Psoas muscle (tissue), 8 donors: ENCODE measurements around the gene TM2D1. TPM values are rescaled to one million over a fixed set of nuclear protein-coding genes. Genes with fewer than 3 reads are reported as not detected.

Experiments used
- ATAC-seq, 4 donors: fragments of 200-7000 bp; cut with Tn5 transposase; one replicate each; pipeline ENCODE4 v1.9.1; 2020; ENCODE audit warnings: moderate library complexity in 3 of 4, mild to moderate bottlenecking in 2 of 4
- DNase-seq, 2 donors: peaks; one replicate each; pipeline ENCODE4 v3.0.0-alpha.2; 2020
- H3K27ac ChIP-seq: fragments of 200-600 bp; one replicate; pipeline ENCODE4 v1.8.0; 2022
- H3K27me3 ChIP-seq, 3 donors: fragments of 200-600 bp in 1 of 3; one replicate each; pipeline versions ENCODE4 v1.6.1 to v1.8.0; 2013 to 2022; ENCODE audit warnings: low read length in 2 of 3, mild to moderate bottlenecking in 2 of 3, moderate library complexity in 1 of 3; ENCODE audit not compliant: insufficient read depth in 3 of 3
- H3K36me3 ChIP-seq, 2 donors: fragments of 200-600 bp in 1 of 2; one replicate each; pipeline versions ENCODE4 v1.6.1 to v1.8.0; 2013 to 2022; ENCODE audit warnings: low read depth in 1 of 2, mild to moderate bottlenecking in 1 of 2, moderate library complexity in 1 of 2; ENCODE audit not compliant: insufficient read depth in 1 of 2
- H3K4me1 ChIP-seq: fragments of 200-600 bp; one replicate; pipeline ENCODE4 v1.8.0; 2022
- H3K4me3 ChIP-seq: fragments of 200-600 bp; one replicate; pipeline ENCODE4 v1.8.0; 2022; ENCODE audit warnings: mild to moderate bottlenecking
- H3K9me3 ChIP-seq: fragments of 200-600 bp; one replicate; pipeline ENCODE4 v1.8.0; 2022
- WGBS, 3 donors: extraction: QIAGEN DNeasy Blood & Tissue Kit; methylation state at CpG; one replicate each; pipeline versions ENCODE4 v1.1.6 to v1.1.7; 2013; 5-methylcytosine and 5-hydroxymethylcytosine counted together
- intact Hi-C, 2 donors: fragments of 100-400 bp; cut with DNase I; formaldehyde crosslinking; loops; one replicate each; pipeline versions ENCODE4 v1.11.0 to v1.14.2; 2022
- polyA plus RNA-seq, 3 donors: library from polyadenylated mRNA; stranded (reverse); fragments of 200-250 nt; gene quantifications; one replicate each; pipeline ENCODE4 v1.2.3, GENCODE V29; 2013
- total RNA-seq, 4 donors: library from RNA; stranded (reverse); fragmentation: NEBNext Ultra II Directional in 2 of 4; extraction: Animal tissue kit (Norgen Biotek cat#: 25700) in 2 of 4; gene quantifications; one replicate each; pipeline versions ENCODE4 v1.2.1 to v1.2.4, GENCODE V29; 2021 to 2023
- TF ChIP-seq, protein P1 (sequence below): fragments of 200-600 bp; IDR thresholded peaks from one replicate; pipeline ENCODE4 v1.8.0; 2022; ENCODE audit warnings: antibody characterized with exemption
- donor health status: healthy with polysubstance abuse.
- donor health status: DM: no; HTN: no; CAD: no; lungs with moderate emphysema.
- donor health status: Bipolar disorder and iron deficiency.
- donor health status: healthy.
- donor health status: DM: yes; HTN: yes; CAD: no.
- donor health status: DM: no; HTN: no; CAD: no.
- donor health status: DM: no; HTN: no; CAD: no.
- donor health status: DM: yes; HTN: yes; CAD: no.

Gene TM2D1
- total and polyA plus RNA-seq, 7 donors: 29.5 to 52.9 (median 32.8) TPM

DNA sequence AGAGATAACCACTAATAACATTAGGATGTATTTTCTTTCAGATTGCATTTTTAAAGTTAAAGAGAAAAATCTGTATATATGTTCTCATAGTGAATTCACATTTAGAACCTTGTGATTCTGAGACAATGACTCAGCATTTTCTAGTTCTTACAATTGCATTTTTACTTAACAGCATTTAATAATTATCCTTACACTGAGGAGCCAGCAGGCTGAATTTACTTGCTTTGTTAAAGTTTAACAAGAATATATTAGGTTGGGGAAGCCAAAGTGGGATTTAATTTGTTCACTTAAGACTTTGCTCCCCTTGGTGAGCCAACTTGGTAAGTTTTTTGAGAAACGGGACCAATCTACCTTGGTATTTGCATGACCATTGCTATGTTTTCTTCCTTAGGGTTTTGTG lies 21.9 kb upstream of the TM2D1 start:
- peak overlapping the region; percentile 27 for H3K27ac ChIP-seq
- peak overlapping the region; percentile 31 for H3K4me3 ChIP-seq
- intact Hi-C loops: no loop called here
- H3K36me3 ChIP-seq: no peaks in the 10 kb centered on the region
- ATAC-seq: no peak
- DNase-seq: no peak
- TF ChIP-seq, protein P1, sequence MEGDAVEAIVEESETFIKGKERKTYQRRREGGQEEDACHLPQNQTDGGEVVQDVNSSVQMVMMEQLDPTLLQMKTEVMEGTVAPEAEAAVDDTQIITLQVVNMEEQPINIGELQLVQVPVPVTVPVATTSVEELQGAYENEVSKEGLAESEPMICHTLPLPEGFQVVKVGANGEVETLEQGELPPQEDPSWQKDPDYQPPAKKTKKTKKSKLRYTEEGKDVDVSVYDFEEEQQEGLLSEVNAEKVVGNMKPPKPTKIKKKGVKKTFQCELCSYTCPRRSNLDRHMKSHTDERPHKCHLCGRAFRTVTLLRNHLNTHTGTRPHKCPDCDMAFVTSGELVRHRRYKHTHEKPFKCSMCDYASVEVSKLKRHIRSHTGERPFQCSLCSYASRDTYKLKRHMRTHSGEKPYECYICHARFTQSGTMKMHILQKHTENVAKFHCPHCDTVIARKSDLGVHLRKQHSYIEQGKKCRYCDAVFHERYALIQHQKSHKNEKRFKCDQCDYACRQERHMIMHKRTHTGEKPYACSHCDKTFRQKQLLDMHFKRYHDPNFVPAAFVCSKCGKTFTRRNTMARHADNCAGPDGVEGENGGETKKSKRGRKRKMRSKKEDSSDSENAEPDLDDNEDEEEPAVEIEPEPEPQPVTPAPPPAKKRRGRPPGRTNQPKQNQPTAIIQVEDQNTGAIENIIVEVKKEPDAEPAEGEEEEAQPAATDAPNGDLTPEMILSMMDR: no peak
- 20 to 71% (median 23%) methylated on average over 1 of the region's 1 CpG for WGBS, 3 donors
- H3K27me3 ChIP-seq: no peaks in the 10 kb centered on the region
- no peaks in the 10 kb centered on the region for H3K9me3 ChIP-seq
- peaks cover 17% of the 10 kb centered on the region for H3K4me1 ChIP-seq

DNA sequence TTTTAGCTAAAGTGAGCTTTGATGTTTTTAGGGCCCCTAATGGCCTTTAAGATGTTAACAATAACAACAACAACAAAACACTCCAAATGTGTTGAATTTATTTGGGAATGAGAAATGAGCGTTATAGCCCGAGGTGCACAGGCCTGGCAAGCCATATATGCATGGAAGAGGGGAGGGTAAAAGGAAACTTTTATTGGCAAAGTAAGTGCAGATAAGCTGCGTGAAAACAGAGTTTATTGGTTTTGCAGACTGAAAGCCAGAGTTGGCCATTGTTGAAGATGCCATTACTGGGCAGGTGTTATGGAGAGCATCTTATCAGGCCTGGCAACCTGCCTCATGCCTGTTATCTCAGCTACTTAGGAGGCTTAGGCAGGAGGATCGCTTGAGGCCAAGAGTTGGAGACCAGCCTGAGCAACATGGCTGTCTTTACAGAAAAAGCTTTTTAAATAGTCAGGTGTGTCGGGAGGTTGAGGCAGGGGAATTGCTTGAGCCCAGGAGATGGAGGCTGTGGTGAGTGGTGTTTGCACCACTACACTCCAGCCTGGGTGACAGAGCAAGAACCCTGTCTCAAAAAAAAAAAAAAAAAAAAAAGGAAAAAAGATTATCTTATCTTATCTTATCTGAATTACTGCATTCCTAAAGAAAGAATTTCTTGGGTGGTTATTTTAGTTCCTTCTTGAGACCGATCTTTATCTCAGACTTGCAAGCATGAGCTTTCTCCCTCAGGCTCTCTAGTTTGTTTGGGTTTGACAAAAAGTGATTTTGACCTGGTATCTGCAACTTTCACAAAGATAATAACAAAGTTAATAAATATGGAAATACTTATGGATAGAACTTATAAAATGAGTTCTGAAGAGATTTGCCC lies 19.0 kb upstream of the TM2D1 start:
- ATAC-seq (no peak), DNase-seq (no peak)
- WGBS, 3 donors: 81 to 94% (median 86%) methylated on average over 6 of the region's 6 CpGs
- peaks cover 22% of the 10 kb centered on the region for H3K4me1 ChIP-seq
- no peaks in the 10 kb centered on the region for H3K27me3 ChIP-seq
- no peaks in the 10 kb centered on the region for H3K36me3 ChIP-seq
- TF ChIP-seq, protein P1: no peak
- no peaks in the 10 kb centered on the region for H3K9me3 ChIP-seq
- intact Hi-C loops: loop anchor here in 1 of 2 donors (2.0 kb wide), 1 partner anchor 19 kb away; the partner anchor contains the start of gene TM2D1
- peak overlapping the region; percentile 96 for H3K27ac ChIP-seq
- peak overlapping the region; percentile 85 for H3K4me3 ChIP-seq

DNA sequence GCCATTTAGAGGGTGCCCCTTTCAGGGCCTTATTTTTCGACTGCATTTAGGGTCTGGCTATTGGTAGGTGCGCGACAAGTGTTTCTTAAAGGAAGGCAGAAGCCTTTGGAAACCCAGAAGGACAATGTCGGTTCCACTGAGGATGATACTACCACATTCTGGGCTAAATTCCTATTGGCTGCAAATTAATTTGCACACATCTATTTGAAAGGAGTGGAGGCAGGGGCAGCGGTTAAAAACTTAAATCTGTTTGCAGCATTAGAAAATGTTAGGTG lies 18.4 kb upstream of the TM2D1 start:
- Histone ChIP-seq H3K27me3 (no peaks in the 10 kb centered on the region), H3K4me3 (peak overlapping the region; percentile 85), H3K27ac (peak overlapping the region; percentile 96), H3K4me1 (peaks cover 22% of the 10 kb centered on the region), H3K9me3 (no peaks in the 10 kb centered on the region), H3K36me3 (no peaks in the 10 kb centered on the region)
- ATAC-seq: no peak
- no peak for DNase-seq
- 38 to 47% (median 42%) methylated on average over 5 of the region's 5 CpGs for WGBS, 3 donors
- TF ChIP-seq, protein P1: no peak
- intact Hi-C loops: loop anchor here in 1 of 2 donors (2.0 kb wide), 1 partner anchor 19 kb away; the partner anchor contains the start of gene TM2D1

DNA sequence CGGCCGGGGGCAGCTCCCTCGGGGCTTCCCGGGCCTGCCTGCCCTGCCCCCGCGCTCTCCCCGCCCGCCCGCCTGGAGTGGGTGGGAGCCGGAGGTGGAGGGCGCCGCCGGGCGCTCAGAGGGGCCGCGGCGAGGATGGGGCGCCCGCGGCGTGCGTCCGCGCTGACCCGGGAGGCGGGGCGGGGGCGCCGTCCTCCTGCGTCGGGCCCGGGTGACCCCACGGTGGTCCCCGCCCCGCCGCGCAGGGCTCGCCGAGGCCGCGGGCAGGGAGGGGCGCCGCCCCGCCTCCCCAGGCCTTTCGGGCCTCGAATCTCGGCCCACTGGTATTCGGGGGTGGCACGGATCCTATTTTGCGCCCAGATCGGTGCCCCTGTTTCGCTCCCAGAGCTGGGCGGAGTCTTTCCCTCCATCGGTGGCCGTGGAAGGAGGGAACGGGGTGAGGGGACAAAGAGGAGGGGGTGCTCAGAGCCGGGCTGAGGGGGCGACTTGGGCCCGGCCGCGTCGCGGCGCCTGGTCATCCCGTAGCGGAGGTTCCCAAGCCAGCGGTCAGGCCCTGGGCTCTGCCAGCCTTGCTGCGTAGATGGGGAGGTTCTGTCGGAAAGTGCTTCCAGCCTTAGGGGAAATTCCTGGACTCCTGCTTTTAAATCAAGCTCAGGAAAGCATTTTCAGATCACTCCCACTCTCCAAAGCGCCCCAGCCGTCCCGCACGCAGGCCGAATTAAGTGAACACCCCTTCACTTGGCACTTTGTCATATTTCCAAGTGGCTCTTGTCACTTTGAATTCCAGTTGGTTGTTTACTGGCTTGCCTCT lies 17.9 kb upstream of the TM2D1 start:
- intact Hi-C loops: loop anchor here in 1 of 2 donors (2.0 kb wide), 1 partner anchor 18 kb away; the partner anchor contains the start of gene TM2D1
- Histone ChIP-seq H3K27me3 (no peaks in the 10 kb centered on the region), H3K4me3 (peak overlapping the region; percentile 85), H3K4me1 (peaks cover 22% of the 10 kb centered on the region), H3K9me3 (no peaks in the 10 kb centered on the region), H3K36me3 (no peaks in the 10 kb centered on the region), H3K27ac (peak overlapping the region; percentile 96)
- ATAC-seq (peak; percentile 74 to 88 (median 85)), DNase-seq (peak; percentile 61 to 77)
- TF ChIP-seq, protein P1: no peak
- WGBS, 3 donors: 0 to 1% (median 1%) methylated on average over 29 to 74 of the region's 74 CpGs
